HCT116 (cell line): ENCODE data around the gene GTF2H2.
"Not testable (repeated sequence)": the region's sequence is repeated elsewhere in the genome, so short reads cannot be mapped to it uniquely, and the experiment has no call there.

Experiments
- CTCF ChIP-seq, 3 experiments: fragments of 200-600 bp in 1 of 3; sonication (generic) in 1 of 3; IDR thresholded peaks in 2 of 3; conservative IDR thresholded peaks in 1 of 3; 2 replicates each; pipeline ENCODE4 v1.5.1; 2012 to 2017; ENCODE audit warnings: low read depth in 2 of 3, low read length in 2 of 3, antibody characterized with exemption in 1 of 3, borderline replicate concordance in 1 of 3, control low read depth in 1 of 3, mild to moderate bottlenecking in 1 of 3, mixed read lengths in 1 of 3, mixed run types in 1 of 3, moderate library complexity in 1 of 3; ENCODE audit not compliant: insufficient read depth in 1 of 3
- EZH2 ChIP-seq: fragments of 200-600 bp; sonication (generic); IDR thresholded peaks from 2 replicates; pipeline ENCODE4 v1.6.1; 2017; ENCODE audit warnings: antibody characterized with exemption, mixed run types
- EZH2phosphoT487 ChIP-seq: fragments of 200-600 bp; IDR thresholded peaks from 2 replicates; pipeline ENCODE4 v1.6.1; 2018; ENCODE audit warnings: antibody characterized with exemption, borderline replicate concordance
- JUND ChIP-seq: IDR thresholded peaks from 2 replicates; pipeline ENCODE4 v1.6.1; 2012
- POLR2A ChIP-seq: IDR thresholded peaks from 2 replicates; pipeline ENCODE4 v1.7.0; 2011; ENCODE audit warnings: borderline replicate concordance; ENCODE audit not compliant: insufficient read depth, insufficient read length; ENCODE audit errors: extremely low read depth
- POLR2AphosphoS5 ChIP-seq: IDR thresholded peaks from 2 replicates; pipeline ENCODE4 v1.6.1; 2011; ENCODE audit warnings: mild to moderate bottlenecking, low read depth, low read length, moderate library complexity
- RAD21 ChIP-seq: IDR thresholded peaks from 2 replicates; pipeline ENCODE4 v1.6.1; 2012; ENCODE audit warnings: low read depth, mild to moderate bottlenecking
- SP1 ChIP-seq: IDR thresholded peaks from 2 replicates; pipeline ENCODE4 v1.6.1; 2012; ENCODE audit warnings: low read depth
- YY1 ChIP-seq: IDR thresholded peaks from 2 replicates; pipeline ENCODE4 v1.6.1; 2011; ENCODE audit warnings: low read length, low read depth, moderate library complexity, mild to moderate bottlenecking; ENCODE audit not compliant: insufficient replicate concordance; ENCODE audit errors: extremely low read depth
- ZNF274 ChIP-seq: fragments of 200-500 bp; sonication (Bioruptor generic); IDR thresholded peaks from 2 replicates; pipeline ENCODE4 v1.6.1; 2014; ENCODE audit warnings: mild to moderate bottlenecking, low read depth, low read length, inconsistent platforms
- TF ChIP-seq, protein P1 (sequence below): IDR thresholded peaks from 2 replicates; pipeline ENCODE4 v1.6.1; 2012; ENCODE audit warnings: low read depth

DNA sequence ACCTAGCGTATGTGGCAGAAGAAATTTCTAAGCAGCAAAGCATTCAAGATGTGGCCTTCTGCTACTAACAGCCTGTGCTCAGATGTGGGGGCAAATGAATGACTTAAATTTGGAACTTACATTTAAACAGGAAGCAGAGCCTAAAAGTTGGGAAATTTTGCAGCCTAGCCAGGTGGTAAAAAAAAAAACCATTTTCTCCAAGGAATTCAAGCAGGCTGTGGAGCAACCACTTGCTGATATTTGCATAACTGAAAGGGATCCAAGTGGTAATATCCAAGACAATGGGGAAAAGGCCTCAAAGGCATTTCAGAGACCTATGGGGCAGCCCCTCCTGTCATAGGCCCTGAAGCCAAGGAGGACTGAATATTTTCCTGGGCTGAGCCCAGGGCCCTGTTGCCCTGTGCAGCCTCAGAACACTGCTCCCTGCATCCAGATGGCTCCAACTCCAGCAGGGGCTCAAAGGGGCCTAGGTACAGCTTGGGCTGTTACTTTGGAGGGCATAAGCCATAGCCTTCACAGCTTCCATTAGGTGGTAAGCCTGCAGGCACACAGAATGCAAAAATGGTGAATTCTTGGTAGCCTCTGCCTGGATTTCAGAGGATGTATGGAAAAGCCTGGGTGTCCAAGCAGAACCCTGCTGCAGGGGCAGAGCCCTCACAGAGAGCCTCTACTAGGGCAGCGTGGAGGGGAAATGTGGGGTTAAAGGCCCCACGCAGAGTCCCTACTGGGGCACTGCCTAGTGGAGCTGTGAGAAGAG lies 29.9 kb upstream of the GTF2H2 start:
- not testable (repeated sequence) for TF ChIP-seq CTCF (IDR thresholded peaks at IDR 0.05 in 2 of 3, conservative IDR thresholded peaks at IDR 0.05 in 1 of 3; ENCODE audit: borderline replicate concordance in 1 of 3, insufficient read depth in 1 of 3, low read depth in 2 of 3, low read length in 2 of 3); RAD21; SP1; EZH2; POLR2AphosphoS5; EZH2phosphoT487; JUND; POLR2A; ZNF274; YY1
- TF ChIP-seq, protein P1, sequence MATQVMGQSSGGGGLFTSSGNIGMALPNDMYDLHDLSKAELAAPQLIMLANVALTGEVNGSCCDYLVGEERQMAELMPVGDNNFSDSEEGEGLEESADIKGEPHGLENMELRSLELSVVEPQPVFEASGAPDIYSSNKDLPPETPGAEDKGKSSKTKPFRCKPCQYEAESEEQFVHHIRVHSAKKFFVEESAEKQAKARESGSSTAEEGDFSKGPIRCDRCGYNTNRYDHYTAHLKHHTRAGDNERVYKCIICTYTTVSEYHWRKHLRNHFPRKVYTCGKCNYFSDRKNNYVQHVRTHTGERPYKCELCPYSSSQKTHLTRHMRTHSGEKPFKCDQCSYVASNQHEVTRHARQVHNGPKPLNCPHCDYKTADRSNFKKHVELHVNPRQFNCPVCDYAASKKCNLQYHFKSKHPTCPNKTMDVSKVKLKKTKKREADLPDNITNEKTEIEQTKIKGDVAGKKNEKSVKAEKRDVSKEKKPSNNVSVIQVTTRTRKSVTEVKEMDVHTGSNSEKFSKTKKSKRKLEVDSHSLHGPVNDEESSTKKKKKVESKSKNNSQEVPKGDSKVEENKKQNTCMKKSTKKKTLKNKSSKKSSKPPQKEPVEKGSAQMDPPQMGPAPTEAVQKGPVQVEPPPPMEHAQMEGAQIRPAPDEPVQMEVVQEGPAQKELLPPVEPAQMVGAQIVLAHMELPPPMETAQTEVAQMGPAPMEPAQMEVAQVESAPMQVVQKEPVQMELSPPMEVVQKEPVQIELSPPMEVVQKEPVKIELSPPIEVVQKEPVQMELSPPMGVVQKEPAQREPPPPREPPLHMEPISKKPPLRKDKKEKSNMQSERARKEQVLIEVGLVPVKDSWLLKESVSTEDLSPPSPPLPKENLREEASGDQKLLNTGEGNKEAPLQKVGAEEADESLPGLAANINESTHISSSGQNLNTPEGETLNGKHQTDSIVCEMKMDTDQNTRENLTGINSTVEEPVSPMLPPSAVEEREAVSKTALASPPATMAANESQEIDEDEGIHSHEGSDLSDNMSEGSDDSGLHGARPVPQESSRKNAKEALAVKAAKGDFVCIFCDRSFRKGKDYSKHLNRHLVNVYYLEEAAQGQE: not testable (repeated sequence)
